Esophagus (tissue), 2 donors: ENCODE measurements around the gene CSRP1. TPM values are rescaled to one million over a fixed set of nuclear protein-coding genes. Genes with fewer than 3 reads are reported as not detected.
A peak's percentile ranks its signal among the peaks of the same experiment; 100 is the strongest.

Experiments used
- H3K27ac ChIP-seq, 2 donors: one replicate each; pipeline ENCODE4 v1.5.1; 2013; ENCODE audit warnings: low read depth in 2 of 2, mild to moderate bottlenecking in 2 of 2, inconsistent platforms in 1 of 2, low read length in 1 of 2, moderate library complexity in 1 of 2
- H3K27me3 ChIP-seq, 2 donors: one replicate each; pipeline ENCODE4 v1.6.1; 2013; ENCODE audit warnings: low read length in 2 of 2, control low read depth in 1 of 2, mild to moderate bottlenecking in 1 of 2; ENCODE audit not compliant: insufficient read depth in 2 of 2, control insufficient read depth in 1 of 2
- H3K36me3 ChIP-seq, 2 donors: one replicate each; pipeline ENCODE4 v1.6.1; 2013; ENCODE audit warnings: low read length in 1 of 2; ENCODE audit not compliant: control insufficient read depth in 2 of 2, insufficient read depth in 2 of 2
- H3K4me1 ChIP-seq, 2 donors: one replicate each; pipeline ENCODE4 v1.6.1; 2013; ENCODE audit warnings: low read length in 1 of 2; ENCODE audit not compliant: control insufficient read depth in 2 of 2, insufficient read depth in 2 of 2
- H3K4me3 ChIP-seq, 2 donors: one replicate each; pipeline ENCODE4 v1.5.1; 2013; ENCODE audit warnings: low read length in 2 of 2, mild to moderate bottlenecking in 2 of 2, low read depth in 1 of 2, moderate library complexity in 1 of 2
- H3K9me3 ChIP-seq, 2 donors: one replicate each; pipeline ENCODE4 v1.6.1; 2013; ENCODE audit warnings: mild to moderate bottlenecking in 2 of 2, low read depth in 1 of 2, low read length in 1 of 2, moderate library complexity in 1 of 2; ENCODE audit not compliant: control insufficient read depth in 2 of 2, insufficient read depth in 1 of 2
- WGBS, 2 donors: extraction: QIAGEN DNeasy Blood & Tissue Kit; methylation state at CpG; one replicate each; pipeline ENCODE4 v1.1.7; 2013; 5-methylcytosine and 5-hydroxymethylcytosine counted together
- polyA plus RNA-seq, 2 donors: library from polyadenylated mRNA; stranded (reverse); fragments of 200-250 nt; gene quantifications; one replicate each; pipeline ENCODE4 v1.2.3, GENCODE V29; 2013
- donor health status: healthy with polysubstance abuse.
- donor health status: Bipolar disorder and iron deficiency.

Gene CSRP1
- polyA plus RNA-seq, 2 donors = 174 to 333 TPM

DNA sequence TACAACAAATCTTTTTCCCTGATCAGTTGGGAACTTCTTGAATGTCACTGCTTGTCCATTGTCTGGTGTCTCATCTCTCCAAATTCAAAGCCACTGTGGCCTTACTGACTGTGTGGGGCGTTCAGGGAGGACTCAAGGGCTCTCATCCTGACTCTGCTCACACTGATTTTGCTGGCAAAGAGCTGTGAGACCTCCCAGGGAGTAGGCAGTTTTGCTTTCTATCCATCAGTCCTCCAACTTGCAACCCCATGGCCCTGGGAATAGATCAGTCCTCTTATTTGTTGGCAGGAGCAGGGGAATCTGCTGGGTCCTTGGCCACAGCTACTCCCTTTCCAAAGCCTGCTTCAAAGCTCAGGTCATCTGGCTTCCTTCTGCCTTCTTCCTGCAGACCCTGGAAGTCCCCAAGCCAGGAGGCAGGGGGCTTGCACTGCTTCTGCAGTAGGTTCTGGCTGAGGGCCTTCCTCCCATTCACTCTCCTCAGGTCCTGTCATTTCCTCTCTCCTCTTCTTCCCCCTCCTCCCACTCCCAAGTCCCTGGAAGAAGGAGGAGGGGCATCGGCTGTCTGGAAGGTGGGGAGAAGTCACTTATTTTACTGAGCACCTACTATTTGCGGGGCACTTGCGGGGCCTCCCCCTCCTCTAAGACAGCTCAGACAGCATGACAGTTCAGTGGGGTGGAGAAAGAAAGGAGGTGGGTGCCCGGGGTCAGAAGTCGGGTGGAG lies 31.1 kb upstream of the CSRP1 start:
- Histone ChIP-seq H3K4me3 (peak overlapping the region; percentile 53 to 57), H3K36me3 (no peaks in the 10 kb centered on the region), H3K4me1 (peaks cover 3 to 16% of the 10 kb centered on the region in 2 donors), H3K27ac (peak overlapping the region; percentile 50 to 57), H3K9me3 (no peaks in the 10 kb centered on the region), H3K27me3 (no peaks in the 10 kb centered on the region)
- WGBS, 2 donors = 28 to 31% methylated on average over 6 of the region's 6 CpGs

DNA sequence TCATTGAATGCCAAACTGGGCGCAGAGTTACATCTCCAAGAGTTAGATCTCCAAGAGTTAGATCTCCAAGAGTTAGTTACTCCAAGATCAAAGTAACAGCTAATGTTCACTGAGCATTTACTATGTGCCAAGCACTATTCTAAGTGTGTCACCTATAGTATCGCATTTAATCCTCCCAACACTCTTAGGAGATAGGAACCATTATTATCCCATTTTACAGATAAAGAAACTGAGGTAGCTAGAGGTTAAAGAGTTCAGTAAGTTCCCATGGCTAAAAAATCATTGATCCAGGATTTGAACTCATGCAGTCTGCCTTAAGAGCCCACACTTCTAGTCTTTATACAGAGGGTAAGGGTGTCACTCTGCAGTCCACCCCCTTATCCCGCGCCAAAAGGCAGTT lies 30.5 kb upstream of the CSRP1 start:
- Histone ChIP-seq H3K36me3 (no peaks in the 10 kb centered on the region), H3K9me3 (no peaks in the 10 kb centered on the region), H3K27ac (no peak overlapping the region), H3K4me1 (peaks cover 3 to 16% of the 10 kb centered on the region in 2 donors), H3K27me3 (no peaks in the 10 kb centered on the region), H3K4me3 (no peak overlapping the region)
- 98% methylated on average over 4 of the region's 4 CpGs for WGBS, 2 donors

DNA sequence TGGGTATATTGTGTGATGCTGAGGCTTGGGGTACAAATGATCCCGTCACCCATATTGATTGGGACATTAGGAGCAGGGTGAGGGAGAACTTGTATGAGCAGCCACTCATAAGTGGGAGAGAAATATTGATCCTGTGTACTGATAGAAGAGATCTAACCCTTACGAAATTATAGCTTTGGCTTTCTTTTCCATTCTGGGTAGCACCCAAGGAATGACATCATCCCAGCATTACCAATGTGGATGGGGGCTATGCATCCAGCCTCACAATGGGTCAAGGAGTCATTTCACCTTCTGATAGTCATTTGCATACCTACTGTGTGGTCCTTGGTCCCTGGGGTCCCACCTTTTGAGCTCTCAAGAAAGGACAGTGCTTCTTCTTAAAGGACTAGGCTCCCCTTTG lies 30.1 kb upstream of the CSRP1 start:
- no peaks in the 10 kb centered on the region for H3K9me3 ChIP-seq
- no peak overlapping the region for H3K4me3 ChIP-seq
- H3K4me1 ChIP-seq = peaks cover 3 to 16% of the 10 kb centered on the region in 2 donors
- H3K36me3 ChIP-seq = no peaks in the 10 kb centered on the region
- H3K27ac ChIP-seq = no peak overlapping the region
- no peaks in the 10 kb centered on the region for H3K27me3 ChIP-seq
- 63 to 74% methylated on average over 2 of the region's 2 CpGs for WGBS, 2 donors

DNA sequence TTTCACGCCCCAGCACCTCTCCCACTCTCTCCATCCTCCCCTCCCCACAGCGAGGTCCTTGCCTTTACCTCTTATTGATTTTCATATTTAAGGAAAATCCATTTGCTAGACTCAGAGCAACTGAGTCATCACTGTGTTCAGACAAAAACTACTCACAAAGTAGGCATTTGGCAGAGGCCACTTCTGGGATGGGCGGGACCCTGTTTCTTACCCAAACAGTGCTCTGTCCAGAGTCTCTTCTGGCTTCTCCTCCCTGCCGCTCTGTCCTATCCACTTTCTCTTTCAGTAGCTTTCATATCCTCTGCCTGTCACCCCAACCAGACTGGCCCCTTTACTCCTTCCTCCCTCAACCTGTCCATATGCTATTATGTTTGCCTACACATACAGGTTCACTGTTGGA lies 29.6 kb upstream of the CSRP1 start:
- peak overlapping the region; percentile 58 to 74 for H3K27ac ChIP-seq
- peaks cover 7 to 17% of the 10 kb centered on the region in 2 donors for H3K4me1 ChIP-seq
- 46 to 68% methylated on average over 4 of the region's 4 CpGs for WGBS, 2 donors
- H3K27me3 ChIP-seq = no peaks in the 10 kb centered on the region
- H3K9me3 ChIP-seq = no peaks in the 10 kb centered on the region
- no peaks in the 10 kb centered on the region for H3K36me3 ChIP-seq
- H3K4me3 ChIP-seq = no peak overlapping the region

DNA sequence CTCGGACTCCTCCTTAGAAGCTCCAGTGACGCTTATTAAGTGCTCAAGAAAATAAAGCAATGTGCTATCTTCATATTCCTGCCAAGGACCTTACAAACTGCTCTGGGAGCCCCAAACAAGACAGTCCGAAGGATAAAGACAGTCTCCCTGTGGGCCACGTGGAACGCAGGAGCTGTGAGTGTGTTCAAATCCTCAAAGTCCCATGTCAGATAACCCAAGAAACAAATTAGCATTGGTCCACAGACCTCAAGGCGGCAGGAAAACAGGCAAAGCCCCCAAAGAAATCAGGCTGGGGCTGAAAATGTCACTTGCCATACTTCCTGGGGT lies 29.0 kb upstream of the CSRP1 start:
- Histone ChIP-seq H3K27ac (peak overlapping the region; percentile 58 to 74), H3K27me3 (no peaks in the 10 kb centered on the region), H3K9me3 (no peaks in the 10 kb centered on the region), H3K4me3 (no peak overlapping the region), H3K4me1 (peaks cover 8 to 21% of the 10 kb centered on the region in 2 donors), H3K36me3 (no peaks in the 10 kb centered on the region)
- 77 to 78% methylated on average over 6 of the region's 6 CpGs for WGBS, 2 donors

DNA sequence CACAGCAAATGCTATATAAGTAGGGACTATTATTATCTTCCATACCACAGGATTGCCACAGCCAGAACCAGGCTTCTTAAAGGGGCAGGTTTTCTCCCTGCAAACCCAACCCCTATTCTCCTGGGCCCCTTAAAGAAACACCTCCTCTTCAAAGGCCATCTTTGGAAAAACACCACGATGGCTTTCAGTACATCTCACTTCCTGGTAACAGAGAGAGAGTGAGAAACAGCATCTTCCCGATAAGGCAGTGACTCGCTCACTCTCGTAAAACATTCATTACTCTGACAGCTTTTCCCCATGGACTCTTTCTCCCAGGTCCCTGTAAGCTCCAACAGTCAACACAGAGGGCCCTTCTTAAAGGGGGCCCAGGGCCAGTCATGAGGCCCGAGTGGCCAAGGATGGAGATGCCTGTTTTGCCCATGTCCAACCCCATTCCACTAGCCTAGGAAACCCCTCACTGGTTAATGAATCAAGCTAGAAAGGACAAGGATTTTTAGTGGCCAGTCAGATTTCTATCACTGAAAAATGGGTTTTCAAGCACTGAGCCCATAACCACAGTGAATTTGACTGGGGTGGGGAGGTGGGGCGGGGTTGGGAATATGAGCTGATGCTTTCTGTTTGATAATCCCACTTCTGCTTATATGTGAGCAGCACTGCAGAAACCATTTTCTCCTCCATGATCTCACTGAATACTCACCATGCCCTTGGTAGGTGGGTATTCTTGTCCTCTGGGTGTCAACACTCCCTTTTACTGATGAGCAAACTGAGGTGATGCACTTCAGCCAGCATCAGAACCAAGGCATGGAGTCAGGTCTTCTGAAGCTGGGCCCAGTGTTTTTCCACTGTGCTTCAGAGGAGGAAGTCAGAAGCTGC lies 28.4 kb upstream of the CSRP1 start:
- peaks cover 8 to 21% of the 10 kb centered on the region in 2 donors for H3K4me1 ChIP-seq
- 50 to 56% methylated on average over 6 of the region's 6 CpGs for WGBS, 2 donors
- no peaks in the 10 kb centered on the region for H3K9me3 ChIP-seq
- H3K36me3 ChIP-seq = no peaks in the 10 kb centered on the region
- H3K27me3 ChIP-seq = no peaks in the 10 kb centered on the region
- peak overlapping the region; percentile 58 to 62 for H3K27ac ChIP-seq
- H3K4me3 ChIP-seq = no peak overlapping the region

DNA sequence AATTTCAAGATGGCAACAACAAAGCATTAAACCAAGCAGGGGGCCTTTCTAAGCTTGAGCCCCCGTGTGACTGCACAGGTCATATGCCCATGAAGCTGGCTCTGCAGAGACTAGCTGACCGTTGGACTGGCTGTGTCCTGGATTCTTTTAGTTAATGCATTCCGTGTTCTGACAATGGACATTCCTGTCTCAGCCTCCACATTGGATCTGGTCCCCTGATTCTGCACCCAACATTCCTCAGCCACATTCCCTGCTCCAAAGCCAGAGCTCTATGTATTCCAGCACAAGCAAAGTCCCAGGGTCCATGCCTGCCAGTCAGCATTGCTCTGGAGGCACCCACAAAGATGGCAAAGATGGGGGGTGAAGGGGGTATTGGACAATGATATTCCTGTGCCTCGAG lies 26.9 kb upstream of the CSRP1 start:
- Histone ChIP-seq H3K9me3 (no peaks in the 10 kb centered on the region), H3K4me3 (no peak overlapping the region), H3K36me3 (no peaks in the 10 kb centered on the region), H3K4me1 (peaks cover 5 to 11% of the 10 kb centered on the region in 2 donors), H3K27me3 (no peaks in the 10 kb centered on the region), H3K27ac (no peak overlapping the region)
- 74 to 85% methylated on average over 4 of the region's 4 CpGs for WGBS, 2 donors

DNA sequence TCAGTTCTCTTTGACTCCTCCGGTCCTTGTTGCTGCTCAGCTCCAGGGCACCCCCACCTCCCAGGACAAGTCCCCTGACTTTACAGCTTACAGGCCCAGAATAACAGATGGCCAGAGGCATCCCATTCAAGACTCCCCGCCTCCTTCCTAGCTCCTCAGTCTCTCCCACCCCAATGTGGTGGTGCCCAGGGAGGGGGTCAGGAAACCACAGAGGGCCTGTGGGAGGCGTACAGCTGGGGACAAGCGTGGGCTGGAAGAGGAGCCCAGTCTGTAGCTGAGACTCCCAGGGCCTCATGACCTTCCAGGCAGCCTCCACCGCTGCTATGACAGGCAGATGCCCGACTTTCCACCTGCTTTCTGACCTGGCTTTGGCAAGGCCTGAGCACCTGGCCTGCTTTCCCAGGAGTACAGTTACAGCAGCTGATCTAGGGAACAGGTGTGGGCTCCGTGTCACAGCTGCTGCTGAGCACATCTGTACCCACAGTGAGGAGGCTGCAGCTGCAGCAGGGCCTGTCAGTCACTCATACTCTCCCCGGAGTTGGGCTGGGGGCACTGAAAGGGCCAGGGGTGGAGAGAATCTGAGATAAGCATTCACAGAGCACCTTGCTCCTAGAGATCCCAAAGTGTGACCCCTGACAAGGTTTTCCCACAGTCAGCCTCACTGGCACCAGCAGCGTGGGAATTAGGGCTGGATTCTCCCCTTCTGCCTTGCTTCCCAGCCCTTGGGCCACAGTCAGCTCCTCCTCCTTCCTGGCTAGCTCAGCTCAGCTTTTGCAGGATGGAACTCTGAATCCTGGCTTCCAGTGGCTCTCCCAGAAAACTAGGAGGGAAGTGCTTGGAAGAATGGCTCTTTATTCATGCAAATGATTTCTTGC lies 24.9 kb upstream of the CSRP1 start:
- Histone ChIP-seq H3K27me3 (no peaks in the 10 kb centered on the region), H3K4me1 (peaks cover 5 to 7% of the 10 kb centered on the region in 2 donors), H3K4me3 (no peak overlapping the region), H3K36me3 (no peaks in the 10 kb centered on the region), H3K9me3 (no peaks in the 10 kb centered on the region), H3K27ac (peak overlapping the region in 1 of 2 donors; percentile 54)
- 51 to 61% methylated on average over 9 of the region's 9 CpGs for WGBS, 2 donors

DNA sequence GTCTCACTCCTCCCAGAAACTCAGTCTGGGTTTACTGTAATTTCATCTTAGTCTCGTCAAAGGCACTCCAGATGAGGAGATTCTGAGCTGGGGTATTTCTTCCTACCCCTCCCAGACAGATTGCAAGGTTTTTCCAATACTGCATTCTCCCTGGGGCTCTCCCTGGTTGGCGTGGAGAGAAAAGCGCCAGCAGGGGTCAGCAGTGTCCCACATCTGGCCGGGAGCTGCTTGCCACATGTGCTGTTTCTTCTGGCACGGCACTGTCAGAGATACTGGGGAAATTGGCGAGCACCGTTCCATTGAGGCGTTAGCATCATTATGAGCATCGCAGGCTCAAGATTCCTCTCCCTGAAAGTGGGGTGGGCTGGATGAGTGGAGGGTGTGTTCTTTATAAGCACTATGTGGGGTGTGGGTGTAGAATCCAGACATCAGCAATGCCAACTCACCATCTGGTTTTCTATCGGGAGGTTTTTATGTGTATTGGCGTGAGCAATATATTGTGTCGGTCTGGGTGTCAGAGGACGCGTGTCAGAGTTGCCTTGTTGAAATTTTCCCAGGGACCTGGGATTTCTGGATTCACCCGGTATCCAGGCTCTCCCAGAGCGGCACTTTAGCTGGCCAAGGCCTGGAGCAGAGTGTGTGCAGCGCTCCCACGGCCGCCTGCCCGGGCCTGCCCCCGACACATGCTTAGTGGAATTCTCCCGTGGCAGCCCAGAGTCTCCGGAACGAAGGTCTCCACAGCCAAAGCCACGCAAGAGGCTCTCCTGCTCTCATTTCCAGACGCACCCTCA lies 24.0 kb upstream of the CSRP1 start:
- Histone ChIP-seq H3K9me3 (no peaks in the 10 kb centered on the region), H3K4me1 (peaks cover 5% of the 10 kb centered on the region in 2 donors), H3K27me3 (no peaks in the 10 kb centered on the region), H3K36me3 (no peaks in the 10 kb centered on the region), H3K4me3 (no peak overlapping the region), H3K27ac (peak overlapping the region in 1 of 2 donors; percentile 54)
- 31 to 37% methylated on average over 26 of the region's 26 CpGs for WGBS, 2 donors
